MM.1S (cell line): ENCODE results near the gene STK39.

ENCODE experiments used
- DNase-seq: peaks from one replicate; pipeline ENCODE4 v3.0.0-alpha.2; 2015
- H2AFZ ChIP-seq: fragments of 300-600 bp; sonication (generic); 2 replicates; pipeline ENCODE4 v1.6.0; 2016; ENCODE audit warnings: antibody characterized with exemption, low read length
- H3F3A ChIP-seq: fragments of 300-600 bp; sonication (generic); 2 replicates; pipeline ENCODE4 v1.6.1; 2016; ENCODE audit warnings: mild to moderate bottlenecking, antibody characterized with exemption, low read length, moderate library complexity, mixed read lengths; ENCODE audit not compliant: insufficient read depth
- H3K27ac ChIP-seq: fragments of 300-600 bp; sonication (generic); 2 replicates; pipeline ENCODE4 v1.5.1; 2016; ENCODE audit warnings: mild to moderate bottlenecking, low read length
- H3K27me3 ChIP-seq: fragments of 300-600 bp; sonication (generic); replicated peaks from 2 replicates; pipeline ENCODE4 v1.6.0; 2016; ENCODE audit warnings: low read length; ENCODE audit not compliant: insufficient read depth
- H3K36me3 ChIP-seq: fragments of 300-600 bp; sonication (generic); replicated peaks from 2 replicates; pipeline ENCODE4 v1.6.1; 2016; ENCODE audit warnings: mild to moderate bottlenecking, low read length, mixed read lengths; ENCODE audit not compliant: insufficient read depth
- H3K4me1 ChIP-seq: fragments of 300-600 bp; sonication (generic); 2 replicates; pipeline ENCODE4 v1.6.1; 2016; ENCODE audit warnings: low read length, mixed read lengths
- H3K4me2 ChIP-seq: fragments of 300-600 bp; sonication (generic); 2 replicates; pipeline ENCODE4 v1.6.0; 2016; ENCODE audit warnings: low read depth, low read length
- H3K4me3 ChIP-seq: fragments of 300-600 bp; sonication (generic); 2 replicates; pipeline ENCODE4 v1.5.1; 2016; ENCODE audit warnings: low read length, mixed read lengths
- H3K79me2 ChIP-seq: fragments of 300-600 bp; sonication (generic); 2 replicates; pipeline ENCODE4 v1.6.1; 2016; ENCODE audit warnings: mixed run types, low read length, mixed read lengths
- H3K9ac ChIP-seq: fragments of 300-600 bp; sonication (generic); 2 replicates; pipeline ENCODE4 v1.6.1; 2016; ENCODE audit warnings: low read length, mixed read lengths
- H3K9me2 ChIP-seq: fragments of 300-600 bp; sonication (generic); replicated peaks from 2 replicates; pipeline ENCODE4 v1.6.1; 2016; ENCODE audit warnings: mild to moderate bottlenecking, low read length, mixed read lengths; ENCODE audit not compliant: insufficient read depth
- H3K9me3 ChIP-seq: fragments of 300-600 bp; sonication (generic); replicated peaks from 2 replicates; pipeline ENCODE4 v1.6.1; 2016; ENCODE audit warnings: mild to moderate bottlenecking, low read length, mixed read lengths; ENCODE audit not compliant: insufficient read depth
- H4K20me1 ChIP-seq: fragments of 300-600 bp; sonication (generic); 2 replicates; pipeline ENCODE4 v1.6.1; 2016; ENCODE audit warnings: mild to moderate bottlenecking, low read length, moderate library complexity, mixed read lengths; ENCODE audit not compliant: insufficient read depth
- CTCF ChIP-seq: fragments of 300-600 bp; sonication (generic); IDR thresholded peaks from 2 replicates; pipeline ENCODE4 v1.5.1; 2016; ENCODE audit warnings: antibody characterized with exemption, low read length, mixed read lengths
- EZH2 ChIP-seq: fragments of 300-600 bp; sonication (generic); optimal IDR thresholded peaks from 2 replicates; pipeline ENCODE3; 2017; ENCODE audit warnings: low read depth, mild to moderate bottlenecking, antibody characterized with exemption, low read length, mixed read lengths
- EZH2phosphoT487 ChIP-seq: fragments of 300-600 bp; sonication (generic); IDR thresholded peaks from 2 replicates; pipeline ENCODE4 v1.6.1; 2018; ENCODE audit warnings: antibody characterized with exemption, low read length

The STK39 gene

GRCh38 chr2:167960089-167960747 is 287.2 kb downstream of the STK39 start:
- Histone ChIP-seq H3K9me3 (no peaks in the 10 kb centered on the region), H3K79me2 (no peaks in the 10 kb centered on the region), H3K27ac (no peak overlapping the region), H3K9ac (no peak overlapping the region), H3K9me2 (no peaks in the 10 kb centered on the region), H3K4me2 (no peak overlapping the region), H3K27me3 (no peaks in the 10 kb centered on the region), H2AFZ (no peak overlapping the region), H4K20me1 (no peaks in the 10 kb centered on the region), H3K36me3 (no peaks in the 10 kb centered on the region), H3K4me1 (no peaks in the 10 kb centered on the region), H3F3A (no peaks in the 10 kb centered on the region), H3K4me3 (no peak overlapping the region)
- DNase-seq = no peak
- no peak for TF ChIP-seq EZH2
- no peak for TF ChIP-seq EZH2phosphoT487
- TF ChIP-seq CTCF = no peak

GRCh38 chr2:167957662-167958061 is 289.7 kb downstream of the STK39 start:
- H2AFZ ChIP-seq = no peak overlapping the region
- H3K4me3 ChIP-seq = no peak overlapping the region
- DNase-seq = no peak
- no peaks in the 10 kb centered on the region for H3K79me2 ChIP-seq
- no peaks in the 10 kb centered on the region for H3K27me3 ChIP-seq
- no peaks in the 10 kb centered on the region for H3K9me2 ChIP-seq
- H3K36me3 ChIP-seq = no peaks in the 10 kb centered on the region; the same call in 1 of the 2 replicates
- no peaks in the 10 kb centered on the region for H3K4me1 ChIP-seq
- H3K4me2 ChIP-seq = no peak overlapping the region
- no peak overlapping the region for H3K9ac ChIP-seq
- TF ChIP-seq CTCF (no peak), EZH2phosphoT487 (no peak), EZH2 (no peak)
- H3F3A ChIP-seq = no peaks in the 10 kb centered on the region
- no peaks in the 10 kb centered on the region for H3K9me3 ChIP-seq
- H3K27ac ChIP-seq = no peak overlapping the region
- H4K20me1 ChIP-seq = no peaks in the 10 kb centered on the region

GRCh38 chr2:167955264-167955906 is 292.0 kb downstream of the STK39 start:
- Histone ChIP-seq H4K20me1 (no peaks in the 10 kb centered on the region), H3F3A (no peaks in the 10 kb centered on the region), H3K36me3 (no peaks in the 10 kb centered on the region; the same call in 1 of the 2 replicates), H3K79me2 (no peaks in the 10 kb centered on the region), H3K27ac (no peak overlapping the region), H2AFZ (no peak overlapping the region), H3K4me3 (no peak overlapping the region), H3K4me1 (no peaks in the 10 kb centered on the region), H3K9ac (no peak overlapping the region), H3K4me2 (no peak overlapping the region), H3K9me2 (no peaks in the 10 kb centered on the region), H3K9me3 (no peaks in the 10 kb centered on the region), H3K27me3 (no peaks in the 10 kb centered on the region)
- DNase-seq = no peak
- TF ChIP-seq CTCF (no peak), EZH2phosphoT487 (no peak), EZH2 (no peak)
